AG09309 (cell line): ENCODE measurements around the gene CLASP1.

ENCODE experiments used
- DNase-seq: peaks from one replicate; pipeline ENCODE4 v3.0.0-alpha.2; 2010; ENCODE audit warnings: low read depth
- H3K4me3 ChIP-seq: 2 replicates; pipeline ENCODE4 v1.5.1; 2011; ENCODE audit warnings: mild to moderate bottlenecking, low read depth, low read length, moderate library complexity; ENCODE audit not compliant: control insufficient read depth
- TF ChIP-seq, protein P1 (sequence below): IDR thresholded peaks from 2 replicates; pipeline ENCODE4 v1.5.1; 2011; ENCODE audit warnings: mild to moderate bottlenecking, low read depth, low read length, inconsistent platforms; ENCODE audit not compliant: insufficient read depth, control insufficient read depth; ENCODE audit errors: missing control alignments

CLASP1 gene

DNA sequence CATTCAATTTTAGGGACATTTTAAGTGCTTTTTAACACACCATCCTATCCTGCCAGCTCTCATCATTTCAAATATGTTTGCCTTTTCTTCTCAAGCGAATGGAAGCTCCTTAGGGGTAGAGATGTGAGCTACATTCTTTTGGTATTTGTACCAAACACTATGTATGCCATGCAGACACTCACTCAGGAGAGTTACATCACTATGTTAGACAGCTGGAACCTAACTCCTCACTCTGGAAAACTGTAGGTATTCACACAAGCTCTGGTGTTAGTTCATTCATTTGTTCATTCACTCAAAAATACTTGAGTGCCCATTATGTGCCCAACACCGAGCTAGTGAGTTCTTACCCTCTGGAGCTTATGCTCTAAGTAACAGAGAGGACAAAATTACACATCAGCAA lies 144.9 kb downstream of the CLASP1 start:
- TF ChIP-seq, protein P1, sequence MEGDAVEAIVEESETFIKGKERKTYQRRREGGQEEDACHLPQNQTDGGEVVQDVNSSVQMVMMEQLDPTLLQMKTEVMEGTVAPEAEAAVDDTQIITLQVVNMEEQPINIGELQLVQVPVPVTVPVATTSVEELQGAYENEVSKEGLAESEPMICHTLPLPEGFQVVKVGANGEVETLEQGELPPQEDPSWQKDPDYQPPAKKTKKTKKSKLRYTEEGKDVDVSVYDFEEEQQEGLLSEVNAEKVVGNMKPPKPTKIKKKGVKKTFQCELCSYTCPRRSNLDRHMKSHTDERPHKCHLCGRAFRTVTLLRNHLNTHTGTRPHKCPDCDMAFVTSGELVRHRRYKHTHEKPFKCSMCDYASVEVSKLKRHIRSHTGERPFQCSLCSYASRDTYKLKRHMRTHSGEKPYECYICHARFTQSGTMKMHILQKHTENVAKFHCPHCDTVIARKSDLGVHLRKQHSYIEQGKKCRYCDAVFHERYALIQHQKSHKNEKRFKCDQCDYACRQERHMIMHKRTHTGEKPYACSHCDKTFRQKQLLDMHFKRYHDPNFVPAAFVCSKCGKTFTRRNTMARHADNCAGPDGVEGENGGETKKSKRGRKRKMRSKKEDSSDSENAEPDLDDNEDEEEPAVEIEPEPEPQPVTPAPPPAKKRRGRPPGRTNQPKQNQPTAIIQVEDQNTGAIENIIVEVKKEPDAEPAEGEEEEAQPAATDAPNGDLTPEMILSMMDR, result no peak
- DNase-seq, result no peak
- no peak overlapping the region for H3K4me3 ChIP-seq

DNA sequence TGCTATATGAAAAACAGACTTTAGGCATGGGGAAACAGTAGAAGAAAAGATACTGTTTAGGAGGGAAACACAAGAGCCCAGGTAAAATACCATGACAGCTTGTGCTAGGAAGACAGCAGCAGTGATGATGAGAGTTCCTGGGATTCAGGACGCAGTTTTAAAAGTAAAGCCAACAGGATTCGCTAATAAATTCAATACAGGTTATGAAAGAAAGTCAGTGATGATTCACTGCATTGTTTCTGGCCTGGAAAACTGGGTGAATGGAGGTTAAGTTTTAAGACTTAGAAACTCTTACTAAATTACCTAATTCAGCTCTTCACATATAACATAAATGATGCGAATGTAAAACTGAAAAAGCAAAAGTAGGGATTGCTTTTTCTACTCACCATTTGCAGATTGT lies 146.5 kb downstream of the CLASP1 start:
- DNase-seq, result no peak
- TF ChIP-seq, protein P1, result no peak
- H3K4me3 ChIP-seq, result no peak overlapping the region

DNA sequence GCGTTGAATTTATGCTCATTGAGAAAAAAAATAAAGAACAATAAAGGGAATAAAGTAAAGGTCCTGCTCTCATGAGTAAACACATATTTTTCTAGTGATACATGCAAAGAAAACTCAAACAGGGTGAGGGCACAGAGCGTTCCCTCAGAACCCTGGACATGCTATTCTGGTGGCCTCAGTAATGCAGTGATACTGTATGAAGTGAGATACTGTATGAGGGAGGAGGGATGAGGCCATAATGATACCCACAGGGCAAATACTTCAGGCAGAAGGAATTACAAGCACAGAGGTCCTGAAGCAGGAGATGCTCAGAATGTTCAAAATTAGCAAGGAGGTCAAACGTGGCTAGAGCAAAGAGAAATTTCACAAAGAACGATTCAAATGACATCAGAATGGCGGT lies 147.0 kb downstream of the CLASP1 start:
- H3K4me3 ChIP-seq, result no peak overlapping the region

DNA sequence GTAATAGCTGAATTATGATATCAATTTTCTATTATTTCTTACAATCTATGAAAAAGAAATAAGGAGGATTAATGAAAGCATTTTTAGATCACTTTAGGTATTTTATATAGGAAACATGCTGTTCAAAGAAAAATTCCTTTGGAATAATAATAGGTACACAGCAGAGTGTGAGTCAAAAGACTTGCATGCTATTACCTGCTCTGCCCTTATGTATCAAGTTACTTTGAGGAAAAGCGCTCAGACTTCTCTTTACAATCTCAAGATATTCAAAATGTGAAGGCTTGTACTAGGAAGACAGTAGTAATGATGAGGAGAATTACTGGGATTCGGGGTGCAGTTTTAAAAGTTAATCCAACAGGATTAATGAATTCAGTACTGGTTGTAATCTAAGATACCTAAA lies 147.7 kb downstream of the CLASP1 start:
- TF ChIP-seq, protein P1, result no peak
- H3K4me3 ChIP-seq, result no peak overlapping the region
- DNase-seq, result no peak

More for the DNA sequence above, 147.0 kb downstream of the CLASP1 start:
- no peak for DNase-seq
- TF ChIP-seq, protein P1, result no peak

DNA sequence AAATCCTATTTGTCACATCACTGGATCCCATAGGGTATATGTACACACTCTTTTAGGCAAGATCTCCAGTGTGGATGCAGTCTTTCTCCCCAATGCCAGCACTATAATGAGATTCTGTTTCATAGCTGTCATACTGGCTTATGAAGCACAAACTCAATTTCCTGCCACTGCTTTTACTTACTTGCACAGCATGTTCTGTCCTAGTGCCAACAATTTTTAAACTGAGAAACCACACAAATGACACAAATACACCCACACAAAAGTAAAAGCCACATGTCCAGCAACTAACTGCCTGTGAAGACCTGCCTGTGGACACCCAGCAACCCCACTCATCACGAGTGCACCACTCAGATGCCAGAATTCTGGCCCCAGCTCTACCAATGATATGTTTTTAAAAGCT lies 148.2 kb downstream of the CLASP1 start:
- no peak for DNase-seq
- TF ChIP-seq, protein P1, result no peak
- H3K4me3 ChIP-seq, result no peak overlapping the region

DNA sequence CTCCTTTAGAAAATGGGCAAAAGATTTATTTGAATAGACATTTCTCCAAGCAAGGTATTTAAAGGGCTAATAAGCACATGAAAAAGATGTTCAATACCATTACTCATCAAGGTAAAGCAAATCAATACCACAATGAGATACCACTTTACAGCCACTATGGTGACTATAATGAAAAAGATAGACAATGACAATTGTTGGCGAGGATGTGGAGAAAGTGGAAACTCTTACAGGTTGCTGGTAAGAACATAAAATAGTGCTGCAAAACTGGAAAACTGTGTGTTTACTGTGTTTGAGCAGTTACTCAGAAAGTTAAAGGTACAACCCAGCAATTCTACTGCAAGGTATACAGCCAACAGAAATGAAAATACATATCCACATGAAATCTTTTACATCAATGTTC lies 150.5 kb downstream of the CLASP1 start:
- no peak for DNase-seq
- TF ChIP-seq, protein P1, result no peak
- H3K4me3 ChIP-seq, result no peak overlapping the region

DNA sequence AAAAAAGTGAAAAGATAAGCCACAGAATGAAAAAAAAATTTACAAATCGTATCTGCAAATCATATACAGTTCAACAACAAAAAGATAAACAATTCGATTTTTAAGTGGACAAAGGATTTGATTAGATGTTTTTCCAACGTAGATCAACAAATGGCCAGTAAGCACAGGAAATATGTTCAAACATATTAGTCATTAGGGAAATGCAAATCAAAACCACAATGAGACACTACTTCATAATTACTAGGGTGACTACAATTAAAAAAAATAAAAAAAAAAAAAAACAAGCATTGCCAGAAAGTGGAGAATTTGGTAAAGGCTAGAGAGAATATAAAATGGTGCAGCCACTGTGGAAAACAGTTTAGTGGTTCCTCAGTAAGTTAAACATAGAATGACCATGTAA lies 156.9 kb downstream of the CLASP1 start:
- DNase-seq, result no peak
- TF ChIP-seq, protein P1, result no peak
- H3K4me3 ChIP-seq, result no peak overlapping the region
